K562 (cell line): ENCODE measurements around the gene RIOX2. TPM values are rescaled to one million over a fixed set of nuclear protein-coding genes. Genes with fewer than 3 reads are reported as not detected.

ENCODE experiments used
- ATAC-seq: fragments of 200-7000 bp; cut with Tn5 transposase; 3 replicates; pipeline ENCODE4 v1.9.1; 2020; ENCODE audit warnings: moderate library complexity
- BruUV-seq: library from RNA; stranded (reverse); fragments of 400-500 nt; replicated peaks from 2 replicates; lab custom pipeline; 2021; lab: Mats Ljungman, UMichigan
- CTCF ChIA-PET: fragments of 300-600 bp; formaldehyde crosslinking; extraction: SDS; loops from one replicate; lab custom pipeline; 2021; ENCODE audit warnings: low intra/inter-chr PET ratio; lab: Yijun Ruan, JAX
- POLR2A ChIA-PET: fragments of 300-600, 350-650 bp; sonication (Branson Sonifier 250); formaldehyde crosslinking; extraction: SDS; loops from one replicate; lab custom pipeline; 2021; ENCODE audit warnings: antibody characterized with exemption, inconsistent platforms; lab: Yijun Ruan, JAX
- DNase-seq, 4 experiments: peaks; one replicate each; pipeline versions ENCODE4 v3.0.0 to v3.0.0-alpha.2; 2011 to 2018; ENCODE audit warnings: low spot score in 3 of 4, mixed read lengths in 3 of 4; ENCODE audit errors: extremely low read depth in 1 of 4
- FAIRE-seq: peaks from 2 replicates; lab custom pipeline; 2011; peaks lifted over from hg19 to GRCh38; lab: Jason Lieb, UNC
- H2AFZ ChIP-seq: 2 replicates; pipeline ENCODE4 v1.6.0; 2011; ENCODE audit warnings: low read depth, low read length, control low read depth, inconsistent platforms
- H3K27ac ChIP-seq: fragments of 200-600 bp; 3 replicates; pipeline ENCODE4 v1.8.0; 2011; ENCODE audit warnings: low read depth, mild to moderate bottlenecking, control low read depth, inconsistent platforms, low read length, moderate library complexity, mixed read lengths; ENCODE audit errors: extremely low read depth
- H3K27me3 ChIP-seq, 2 experiments: fragments of 300-600 bp in 1 of 2; 2 replicates in 1 of 2; 3 replicates in 1 of 2; pipeline versions ENCODE4 v1.6.0 to v1.8.0; 2011; ENCODE audit warnings: inconsistent platforms in 2 of 2, low read length in 2 of 2, mild to moderate bottlenecking in 1 of 2, mixed read lengths in 1 of 2, moderate library complexity in 1 of 2; ENCODE audit not compliant: control insufficient read depth in 2 of 2, insufficient read depth in 2 of 2
- H3K36me3 ChIP-seq: fragments of 300-600 bp; 3 replicates; pipeline ENCODE4 v1.8.0; 2011; ENCODE audit warnings: mild to moderate bottlenecking, low read length, inconsistent platforms; ENCODE audit not compliant: control insufficient read depth, insufficient read depth
- H3K4me1 ChIP-seq, 2 experiments: fragments of 200-600 bp in 1 of 2; replicated peaks in 1 of 2; 2 replicates in 1 of 2; 3 replicates in 1 of 2; pipeline versions ENCODE4 v1.5.1 to v1.8.0; 2011; ENCODE audit warnings: inconsistent platforms in 2 of 2, low read length in 2 of 2, mild to moderate bottlenecking in 1 of 2, mixed read lengths in 1 of 2, moderate library complexity in 1 of 2; ENCODE audit not compliant: control insufficient read depth in 2 of 2, insufficient read depth in 2 of 2
- H3K4me2 ChIP-seq: 2 replicates; pipeline ENCODE4 v1.6.1; 2011; ENCODE audit warnings: low read length, control low read depth, inconsistent platforms, mixed read lengths; ENCODE audit not compliant: insufficient read depth
- H3K4me3 ChIP-seq: fragments of 200-600 bp; sonication (generic), shearing (Covaris generic); 2 replicates; pipeline ENCODE4 v1.5.1; 2016; ENCODE audit warnings: control low read depth, inconsistent platforms
- H3K79me2 ChIP-seq: fragments of 200-600 bp; 3 replicates; pipeline ENCODE4 v1.8.0; 2011; ENCODE audit warnings: low read length, inconsistent platforms; ENCODE audit not compliant: control insufficient read depth, insufficient read depth
- H3K9ac ChIP-seq, 2 experiments: 2 replicates each; pipeline versions ENCODE4 v1.6.0 to v1.6.1; 2011; ENCODE audit warnings: low read depth in 2 of 2, low read length in 2 of 2, control low read depth in 1 of 2, inconsistent platforms in 1 of 2, mild to moderate bottlenecking in 1 of 2, mixed read lengths in 1 of 2; ENCODE audit not compliant: insufficient read depth in 1 of 2
- H3K9me1 ChIP-seq: one replicate; pipeline ENCODE4 v1.6.0; 2011; ENCODE audit warnings: inconsistent platforms, mild to moderate bottlenecking, low read length, moderate library complexity; ENCODE audit not compliant: control insufficient read depth, insufficient read depth
- H3K9me3 ChIP-seq: replicated peaks from 2 replicates; pipeline ENCODE4 v1.5.1; 2011; ENCODE audit warnings: low read depth, low read length, inconsistent platforms; ENCODE audit not compliant: control insufficient read depth, insufficient read depth
- H4K20me1 ChIP-seq: replicated peaks from 2 replicates; pipeline ENCODE4 v1.6.1; 2011; ENCODE audit warnings: low read length, inconsistent platforms, mixed read lengths; ENCODE audit not compliant: control insufficient read depth, insufficient read depth
- FOXA3 ChIP-seq, 2 experiments: fragments of 450-650 bp in 1 of 2; sonication (generic) in 1 of 2; formaldehyde crosslinking; IDR thresholded peaks in 1 of 2; conservative IDR thresholded peaks in 1 of 2; 2 replicates each; pipeline versions ENCODE4 v1.4.0 to v1.8.0; 2020 to 2022; ENCODE audit warnings: mild to moderate bottlenecking in 2 of 2, missing genetic modification reagents in 1 of 2
- HNRNPUL1 ChIP-seq: fragments of 200-400 bp; formaldehyde crosslinking; IDR thresholded peaks from 2 replicates; pipeline ENCODE4 v1.6.1; 2017; ENCODE audit warnings: low read length
- KLF13 ChIP-seq: fragments of 450-650 bp; IDR thresholded peaks from 2 replicates; pipeline ENCODE4 v1.6.1; 2016; ENCODE audit warnings: missing genetic modification characterization, low read depth, mild to moderate bottlenecking, missing compliant biosample characterization, moderate library complexity, borderline replicate concordance
- MBD2 ChIP-seq: sonication (generic); IDR thresholded peaks from 2 replicates; pipeline ENCODE4 v1.6.1; 2016; ENCODE audit warnings: low read depth, borderline replicate concordance
- RBM39 ChIP-seq: fragments of 200-400 bp; formaldehyde crosslinking; optimal IDR thresholded peaks from 2 replicates; pipeline ENCODE3; 2018; ENCODE audit warnings: low read depth, low read length
- RNF219 ChIP-seq: fragments of 250-450 bp; sonication (Bioruptor Pico); IDR thresholded peaks from 2 replicates; pipeline ENCODE4 v1.5.0; 2022; ENCODE audit warnings: mild to moderate bottlenecking
- SAFB2 ChIP-seq: fragments of 200-400 bp; formaldehyde crosslinking; IDR thresholded peaks from 2 replicates; pipeline ENCODE4 v1.6.1; 2018; ENCODE audit warnings: borderline replicate concordance, low read length, low read depth, moderate library complexity; ENCODE audit not compliant: severe bottlenecking
- TCF7 ChIP-seq: sonication (generic); IDR thresholded peaks from 2 replicates; pipeline ENCODE4 v1.6.1; 2016; ENCODE audit warnings: antibody characterized with exemption, borderline replicate concordance
- TCF7L2 ChIP-seq: fragments of 150-350 bp; IDR thresholded peaks from 2 replicates; pipeline ENCODE4 v1.6.1; 2016; ENCODE audit warnings: low read depth, mild to moderate bottlenecking, low read length, moderate library complexity
- THRB ChIP-seq: fragments of 450-650 bp; formaldehyde crosslinking; conservative IDR thresholded peaks from 2 replicates; pipeline ENCODE4 v1.4.0; 2022; ENCODE audit warnings: mild to moderate bottlenecking, missing genetic modification characterization
- ZBTB1 ChIP-seq: sonication (generic); formaldehyde crosslinking; IDR thresholded peaks from 2 replicates; pipeline ENCODE4 v1.8.1; 2023; ENCODE audit warnings: missing genetic modification reagents, low read depth, mild to moderate bottlenecking, borderline replicate concordance
- ZFP1 ChIP-seq: fragments of 450-650 bp; formaldehyde crosslinking; IDR thresholded peaks from 2 replicates; pipeline ENCODE4 v1.4.0; 2020; ENCODE audit warnings: mild to moderate bottlenecking, mixed read lengths
- ZNF583 ChIP-seq: fragments of 250-450 bp; sonication (Bioruptor Pico); IDR thresholded peaks from 2 replicates; pipeline ENCODE4 v1.4.0; 2020
- ZNF668 ChIP-seq: fragments of 250-450 bp; sonication (Bioruptor Pico); IDR thresholded peaks from 2 replicates; pipeline ENCODE4 v1.8.0; 2022; ENCODE audit warnings: mild to moderate bottlenecking, inconsistent platforms
- in situ Hi-C: fragments of 300-500 bp; cut with MboI; formaldehyde crosslinking; loops from 4 replicates; pipeline ENCODE4 v1.15.0; 2018; ENCODE audit warnings: inconsistent platforms, mixed read lengths
- intact Hi-C: fragments of 100-400 bp; cut with micrococcal nuclease; formaldehyde crosslinking; loops from 2 replicates; pipeline ENCODE4 v1.14.2; 2022
- polyA plus RNA-seq, 8 experiments: library from polyadenylated mRNA; depleted of rRNA in 4 of 8; stranded (reverse) in 5 of 8; unstranded in 3 of 8; fragments of >200 nt; fragmentation: Nextera tagmentation in 2 of 8; fragmentation: Illumina TruSeq in 1 of 8; extraction: Ambion mirVana in 2 of 8; extraction: Trizol in 1 of 8; gene quantifications; 2 replicates each; pipeline versions ENCODE4 v1.2.1 to v1.2.3, GENCODE V29; 2011 to 2014; ENCODE audit warnings: inconsistent platforms in 1 of 8, missing spikeins in 1 of 8
- total RNA-seq, 7 experiments: library from RNA; depleted of rRNA in 6 of 7; stranded (reverse); fragments of >200 nt in 6 of 7; fragmentation: Illumina TruSeq in 2 of 7; extraction: Trizol in 2 of 7; gene quantifications; 2 replicates each; pipeline versions ENCODE4 v1.2.1 to v1.2.3, GENCODE V29; 2011 to 2021; ENCODE audit warnings: low replicate concordance in 1 of 7

The RIOX2 gene
- total and polyA plus RNA-seq, 9 of the 15 experiments (the other 6 are each of a cell fraction or from before 2014, with no cell fraction given) = 22.2 to 56.0 (median 32.6) TPM

GRCh38 chr3:97928986-97929385 is 43.2 kb downstream of the RIOX2 start (continued):
- no peak for TF ChIP-seq ZFP1
- TF ChIP-seq ZNF583 = no peak
- TF ChIP-seq FOXA3 (CRISPR knock-in tag; conservative IDR thresholded peaks at IDR 0.05 in 1 of 2, IDR thresholded peaks at IDR 0.05 in 1 of 2) = no peak

- no peaks in the 10 kb centered on the region for H3K36me3 ChIP-seq
- BruUV-seq = no TSS peak
- H3K9me1 ChIP-seq = no peaks in the 10 kb centered on the region
- DNase-seq (no peak), FAIRE-seq (no peak), ATAC-seq (no peak)
- no peak overlapping the region for H3K9ac ChIP-seq
- no peak overlapping the region for H3K27ac ChIP-seq
- ChIA-PET POLR2A (no interaction called here), CTCF (no interaction called here)
- TF ChIP-seq RBM39 = no peak
- no peak for TF ChIP-seq RNF219
- no peak for TF ChIP-seq MBD2
- no peak for TF ChIP-seq TCF7L2
- TF ChIP-seq HNRNPUL1 = no peak
- TF ChIP-seq ZNF668 (CRISPR knock-in tag) = no peak
- no peak for TF ChIP-seq TCF7
- TF ChIP-seq THRB = no peak
- no peak for TF ChIP-seq SAFB2
- TF ChIP-seq KLF13 (tag) = no peak
- no peak for TF ChIP-seq ZBTB1 (CRISPR knock-in tag)
- H3K9me3 ChIP-seq = no peaks in the 10 kb centered on the region
- H3K4me1 ChIP-seq = peaks cover 0 to 13% of the 10 kb centered on the region in 2 experiments; a peak in 2 of 5 replicates
- no peak overlapping the region for H3K4me3 ChIP-seq
- in situ Hi-C loops (no loop called here), intact Hi-C loops (no loop called here)
- H4K20me1 ChIP-seq = no peaks in the 10 kb centered on the region
- H2AFZ ChIP-seq = no peak overlapping the region
- H3K4me2 ChIP-seq = no peak overlapping the region
- H3K27me3 ChIP-seq = no peaks in the 10 kb centered on the region
- H3K79me2 ChIP-seq = no peaks in the 10 kb centered on the region
Observed at GRCh38 chr3:97927704-97928103, 44.5 kb downstream of the RIOX2 start.
